Measurements from ENCODE around the gene ANO9.

GRCh38 chr11:403761-404431 lies 37.9 kb downstream of the ANO9 start:
- no peak for TF ChIP-seq CTCF (IDR thresholded peaks at IDR 0.05; ENCODE audit: low read length)
- TF ChIP-seq EZH2phosphoT487 (IDR thresholded peaks at IDR 0.05; ENCODE audit: low read length) = no peak
